Duodenal mucosa (tissue), 2 donors: ENCODE results near the gene FAM168A.

Experiments
- H3K27ac ChIP-seq: one replicate; pipeline ENCODE4 v1.7.0; 2013; ENCODE audit warnings: low read depth, low read length
- H3K27me3 ChIP-seq, 2 donors: one replicate each; pipeline ENCODE4 v1.7.0; 2013; ENCODE audit warnings: low read length in 2 of 2, control low read depth in 1 of 2; ENCODE audit not compliant: insufficient read depth in 2 of 2, control insufficient read depth in 1 of 2
- H3K36me3 ChIP-seq, 2 donors: one replicate each; pipeline ENCODE4 v1.7.0; 2013; ENCODE audit warnings: low read length in 2 of 2, control low read depth in 1 of 2; ENCODE audit not compliant: insufficient read depth in 2 of 2, control insufficient read depth in 1 of 2
- H3K4me1 ChIP-seq, 2 donors: one replicate each; pipeline ENCODE4 v1.7.0; 2013; ENCODE audit warnings: low read length in 2 of 2, control low read depth in 1 of 2; ENCODE audit not compliant: insufficient read depth in 2 of 2, control insufficient read depth in 1 of 2
- H3K4me3 ChIP-seq, 2 donors: one replicate each; pipeline ENCODE4 v1.7.0; 2013; ENCODE audit warnings: low read length in 2 of 2, low read depth in 1 of 2
- H3K9ac ChIP-seq, 2 donors: one replicate each; pipeline ENCODE4 v1.7.0; 2013; ENCODE audit warnings: low read length in 2 of 2, low read depth in 1 of 2
- H3K9me3 ChIP-seq, 2 donors: one replicate each; pipeline ENCODE4 v1.7.0; 2013; ENCODE audit warnings: low read length in 2 of 2, control low read depth in 1 of 2; ENCODE audit not compliant: control insufficient read depth in 1 of 2

The FAM168A gene

GRCh38 chr11:73464347-73464746 lies 133.6 kb downstream of the FAM168A start:
- peaks cover 0 to 5% of the 10 kb centered on the region in 2 donors for H3K4me1 ChIP-seq
- no peaks in the 10 kb centered on the region for H3K27me3 ChIP-seq
- no peak overlapping the region for H3K9ac ChIP-seq
- no peak overlapping the region for H3K27ac ChIP-seq
- H3K4me3 ChIP-seq: no peak overlapping the region
- H3K9me3 ChIP-seq: no peaks in the 10 kb centered on the region
- H3K36me3 ChIP-seq: no peaks in the 10 kb centered on the region

- Histone ChIP-seq H3K4me3 (no peak overlapping the region), H3K27me3 (no peaks in the 10 kb centered on the region), H3K36me3 (no peaks in the 10 kb centered on the region), H3K4me1 (peaks cover 0 to 5% of the 10 kb centered on the region in 2 donors), H3K27ac (no peak overlapping the region), H3K9ac (no peak overlapping the region), H3K9me3 (no peaks in the 10 kb centered on the region)
Measured at GRCh38 chr11:73463359-73463758, 134.6 kb downstream of the FAM168A start.

DNA sequence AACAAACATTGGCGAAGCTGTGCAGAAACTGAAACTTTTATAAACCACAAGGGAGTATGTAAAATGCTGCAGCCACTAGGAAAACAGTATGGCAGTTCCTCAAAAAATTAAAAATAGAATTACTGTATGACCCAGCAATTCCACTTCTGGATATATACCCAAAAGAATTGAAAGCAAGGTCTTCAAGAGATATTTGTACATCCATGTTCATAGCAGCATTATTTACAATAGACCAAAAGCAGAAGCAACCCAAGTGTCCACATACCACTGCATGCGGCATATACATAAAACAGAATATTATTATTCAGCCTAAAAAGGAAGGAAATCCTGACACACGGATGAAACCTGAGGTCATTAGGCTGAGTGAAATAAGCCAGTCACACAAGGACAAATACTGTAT lies 135.9 kb downstream of the FAM168A start:
- Histone ChIP-seq H3K36me3 (no peaks in the 10 kb centered on the region), H3K9me3 (no peaks in the 10 kb centered on the region), H3K4me3 (no peak overlapping the region), H3K27ac (no peak overlapping the region), H3K27me3 (no peaks in the 10 kb centered on the region), H3K4me1 (no peaks in the 10 kb centered on the region), H3K9ac (no peak overlapping the region)

GRCh38 chr11:73461335-73461840 lies 136.5 kb downstream of the FAM168A start:
- Histone ChIP-seq H3K27ac (no peak overlapping the region), H3K36me3 (no peaks in the 10 kb centered on the region), H3K27me3 (no peaks in the 10 kb centered on the region), H3K9me3 (no peaks in the 10 kb centered on the region), H3K9ac (no peak overlapping the region), H3K4me1 (no peaks in the 10 kb centered on the region), H3K4me3 (no peak overlapping the region)

- H3K27ac ChIP-seq: no peak overlapping the region
- no peaks in the 10 kb centered on the region for H3K9me3 ChIP-seq
- H3K36me3 ChIP-seq: no peaks in the 10 kb centered on the region
- H3K27me3 ChIP-seq: no peaks in the 10 kb centered on the region
- H3K9ac ChIP-seq: no peak overlapping the region
- no peak overlapping the region for H3K4me3 ChIP-seq
- H3K4me1 ChIP-seq: peaks cover 0 to 4% of the 10 kb centered on the region in 2 donors
Measured at GRCh38 chr11:73458201-73458600, 139.7 kb downstream of the FAM168A start.

DNA sequence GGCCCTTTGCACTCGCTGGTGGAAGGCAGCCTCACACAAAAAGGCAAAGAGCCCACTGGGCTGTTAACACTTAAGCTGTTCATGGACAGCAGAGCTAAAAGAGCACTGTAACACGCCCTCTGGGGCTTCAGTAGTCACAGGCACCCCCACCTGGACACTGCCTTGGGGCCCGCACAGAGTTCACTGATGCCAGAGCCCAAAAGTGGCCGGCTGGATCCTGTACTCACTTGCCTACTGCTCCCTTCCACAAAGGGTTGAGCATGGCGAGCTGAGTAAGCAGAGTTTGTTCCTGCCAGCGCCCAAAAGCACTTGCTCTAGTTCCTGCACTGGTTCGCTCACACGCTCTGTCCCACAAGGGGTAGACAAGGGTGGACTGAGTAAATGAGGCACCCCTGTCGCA lies 142.9 kb downstream of the FAM168A start:
- H3K27me3 ChIP-seq: no peaks in the 10 kb centered on the region
- peaks cover 0 to 4% of the 10 kb centered on the region in 2 donors for H3K4me1 ChIP-seq
- H3K9ac ChIP-seq: no peak overlapping the region
- H3K9me3 ChIP-seq: no peaks in the 10 kb centered on the region
- H3K27ac ChIP-seq: no peak overlapping the region
- no peaks in the 10 kb centered on the region for H3K36me3 ChIP-seq
- H3K4me3 ChIP-seq: no peak overlapping the region

GRCh38 chr11:73453562-73453961 lies 144.3 kb downstream of the FAM168A start:
- no peaks in the 10 kb centered on the region for H3K36me3 ChIP-seq
- no peak overlapping the region for H3K27ac ChIP-seq
- H3K9me3 ChIP-seq: no peaks in the 10 kb centered on the region
- no peak overlapping the region for H3K4me3 ChIP-seq
- no peak overlapping the region for H3K9ac ChIP-seq
- peaks cover 0 to 4% of the 10 kb centered on the region in 2 donors for H3K4me1 ChIP-seq
- H3K27me3 ChIP-seq: no peaks in the 10 kb centered on the region

DNA sequence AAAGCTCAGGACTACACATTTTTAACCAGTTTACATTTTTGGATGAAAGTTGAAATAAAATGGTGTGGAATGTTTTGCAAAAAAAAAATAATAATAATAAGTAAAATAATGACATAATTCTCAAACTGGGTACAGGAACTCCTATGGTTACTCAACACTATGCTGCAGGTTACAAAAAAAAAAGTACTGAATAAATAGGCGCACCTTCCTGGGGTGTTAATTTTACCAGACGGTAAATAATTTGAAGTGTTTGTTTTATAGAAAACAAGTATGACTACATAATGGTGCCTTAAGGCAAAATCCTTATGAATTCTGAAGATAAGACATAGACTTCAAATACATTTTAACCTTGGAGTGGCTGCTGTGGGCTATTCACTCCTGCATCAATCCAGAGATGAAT lies 145.2 kb downstream of the FAM168A start:
- Histone ChIP-seq H3K36me3 (no peaks in the 10 kb centered on the region), H3K27ac (no peak overlapping the region), H3K4me3 (no peak overlapping the region), H3K9ac (no peak overlapping the region), H3K27me3 (no peaks in the 10 kb centered on the region), H3K4me1 (peaks cover 0 to 4% of the 10 kb centered on the region in 2 donors), H3K9me3 (no peaks in the 10 kb centered on the region)

- H3K36me3 ChIP-seq: no peaks in the 10 kb centered on the region
- H3K4me1 ChIP-seq: peaks cover 0 to 4% of the 10 kb centered on the region in 2 donors
- no peaks in the 10 kb centered on the region for H3K9me3 ChIP-seq
- no peak overlapping the region for H3K9ac ChIP-seq
- no peaks in the 10 kb centered on the region for H3K27me3 ChIP-seq
- no peak overlapping the region for H3K27ac ChIP-seq
- no peak overlapping the region for H3K4me3 ChIP-seq
Measured at GRCh38 chr11:73451896-73452295, 146.0 kb downstream of the FAM168A start.

DNA sequence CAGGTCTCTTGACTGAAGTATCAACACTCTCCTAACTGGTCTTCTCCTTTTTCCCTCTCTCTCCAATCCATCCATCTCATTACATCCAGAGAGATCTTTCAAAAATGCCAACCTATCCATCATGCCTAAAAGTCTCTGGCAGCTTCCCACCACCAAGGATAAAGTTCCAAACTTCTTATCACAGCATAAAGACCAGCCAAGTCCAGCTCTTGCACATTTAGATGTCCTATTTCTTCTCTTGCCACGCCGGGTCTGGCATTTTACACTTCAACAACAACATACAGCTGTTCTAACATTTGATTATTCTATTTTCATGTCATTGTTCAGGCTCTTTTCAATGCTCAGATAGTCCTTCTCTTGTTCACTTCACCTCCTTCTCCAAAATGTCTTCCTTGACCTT lies 151.1 kb downstream of the FAM168A start:
- no peak overlapping the region for H3K27ac ChIP-seq
- H3K9me3 ChIP-seq: no peaks in the 10 kb centered on the region
- H3K4me1 ChIP-seq: peaks cover 13 to 20% of the 10 kb centered on the region in 2 donors
- no peaks in the 10 kb centered on the region for H3K36me3 ChIP-seq
- H3K27me3 ChIP-seq: no peaks in the 10 kb centered on the region
- H3K9ac ChIP-seq: no peak overlapping the region
- H3K4me3 ChIP-seq: no peak overlapping the region

DNA sequence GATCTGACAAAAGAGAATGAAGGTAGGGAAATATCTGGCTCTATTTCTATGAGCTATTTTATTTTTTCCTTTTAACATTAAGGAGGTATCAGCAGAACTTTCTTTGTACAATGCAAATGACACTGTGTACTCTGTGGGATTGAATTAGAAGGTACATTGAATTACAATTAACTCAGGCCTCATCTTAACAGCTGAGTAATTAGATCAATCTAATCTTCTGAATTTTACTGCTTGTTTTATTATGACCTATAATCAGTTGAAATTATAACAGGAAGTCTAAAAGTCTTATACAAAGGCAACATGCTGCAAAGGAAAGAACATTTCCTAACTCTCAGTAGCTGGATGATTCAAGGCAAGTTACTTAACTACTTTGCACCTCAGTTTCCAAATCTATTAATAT lies 151.9 kb downstream of the FAM168A start:
- Histone ChIP-seq H3K4me1 (peaks cover 13 to 20% of the 10 kb centered on the region in 2 donors), H3K9ac (no peak overlapping the region), H3K9me3 (no peaks in the 10 kb centered on the region), H3K36me3 (no peaks in the 10 kb centered on the region), H3K4me3 (no peak overlapping the region), H3K27ac (no peak overlapping the region), H3K27me3 (no peaks in the 10 kb centered on the region)
